HCT116 (cell line): Measurements from ENCODE around the gene GTPBP1. TPM values are rescaled to one million over a fixed set of nuclear protein-coding genes. Genes with fewer than 3 reads are reported as not detected.

ENCODE experiments used
- ATAC-seq: fragments of 200-7000 bp; cut with Tn5 transposase; 2 replicates; pipeline ENCODE4 v1.9.1; 2020; ENCODE audit warnings: mild to moderate bottlenecking, moderate library complexity
- BruUV-seq: library from RNA; stranded (reverse); fragments of 400-500 nt; replicated peaks from 2 replicates; lab custom pipeline; 2021; lab: Mats Ljungman, UMichigan
- CTCF ChIA-PET: fragments of 300-600 bp; sonication (Branson Sonifier 250); formaldehyde crosslinking; loops from one replicate; lab custom pipeline; 2021; ENCODE audit warnings: antibody characterized with exemption; lab: Charles Lee
- POLR2A ChIA-PET: fragments of 300-600, 350-600 bp; sonication (Branson Sonifier 250); formaldehyde crosslinking; loops from one replicate; lab custom pipeline; 2021; ENCODE audit warnings: antibody characterized with exemption; lab: Charles Lee
- RAD21 ChIA-PET, 2 experiments: fragments of 300-600 bp; sonication (Branson Sonifier 250); formaldehyde crosslinking; loops; one replicate each; lab custom pipeline; 2023; ENCODE audit warnings: low total read pairs in 2 of 2; ENCODE audit not compliant: uncharacterized antibody in 2 of 2, unreplicated experiment in 2 of 2, low non-redundant PET in 1 of 2; lab: Charles Lee
- DNase-seq: peaks from one replicate; pipeline ENCODE4 v3.0.0-alpha.2; 2010; ENCODE audit warnings: low read depth, low spot score
- H2AFZ ChIP-seq: fragments of 200-600 bp; shearing (Covaris generic), sonication (generic); 2 replicates; pipeline ENCODE4 v1.6.1; 2017; ENCODE audit warnings: low read depth, mixed run types, mixed read lengths, antibody characterized with exemption, low read length; ENCODE audit not compliant: poor library complexity, severe bottlenecking
- H3K27ac ChIP-seq: 2 replicates; pipeline ENCODE4 v1.5.1; 2012; ENCODE audit warnings: low read depth, low read length
- H3K27me3 ChIP-seq: fragments of 200-600 bp; sonication (generic); 2 replicates; pipeline ENCODE4 v1.6.1; 2016; ENCODE audit warnings: mixed run types, low read length, mixed read lengths; ENCODE audit not compliant: insufficient read depth
- H3K36me3 ChIP-seq, 2 experiments: fragments of 200-500 bp in 1 of 2; fragments of 200-600 bp in 1 of 2; sonication (Bioruptor generic) in 1 of 2; sonication (generic) in 1 of 2; 2 replicates each; pipeline versions ENCODE4 v1.5.1 to v1.6.1; 2014 to 2016; ENCODE audit warnings: low read length in 2 of 2, inconsistent platforms in 1 of 2, mixed read lengths in 1 of 2, mixed run types in 1 of 2; ENCODE audit not compliant: insufficient read depth in 2 of 2, control insufficient read depth in 1 of 2
- H3K4me1 ChIP-seq, 2 experiments: fragments of 200-600 bp in 1 of 2; sonication (generic) in 1 of 2; 2 replicates each; pipeline versions ENCODE4 v1.5.1 to v1.6.1; 2012 to 2017; ENCODE audit warnings: low read length in 2 of 2, inconsistent platforms in 1 of 2, mild to moderate bottlenecking in 1 of 2, mixed read lengths in 1 of 2, mixed run types in 1 of 2, moderate library complexity in 1 of 2; ENCODE audit not compliant: insufficient read depth in 2 of 2, control insufficient read depth in 1 of 2
- H3K4me2 ChIP-seq: fragments of 200-600 bp; sonication (generic); 2 replicates; pipeline ENCODE4 v1.6.1; 2017; ENCODE audit warnings: mixed run types, low read length, mixed read lengths
- H3K4me3 ChIP-seq, 2 experiments: fragments of 200-600 bp in 1 of 2; sonication (generic) in 1 of 2; replicated peaks in 1 of 2; 2 replicates each; pipeline ENCODE4 v1.5.1; 2011 to 2016; ENCODE audit warnings: low read length in 2 of 2, control low read depth in 1 of 2, low read depth in 1 of 2, mild to moderate bottlenecking in 1 of 2, mixed read lengths in 1 of 2, mixed run types in 1 of 2
- H3K79me2 ChIP-seq: fragments of 200-600 bp; sonication (generic); 2 replicates; pipeline ENCODE4 v1.6.1; 2017; ENCODE audit warnings: mild to moderate bottlenecking, mixed run types, low read length, moderate library complexity, mixed read lengths; ENCODE audit not compliant: insufficient read depth
- H3K9ac ChIP-seq: fragments of 200-600 bp; sonication (generic); 2 replicates; pipeline ENCODE4 v1.6.1; 2016; ENCODE audit warnings: low read length, mixed read lengths
- H3K9me2 ChIP-seq: fragments of 200-600 bp; sonication (generic), shearing (Covaris generic); 2 replicates; pipeline ENCODE4 v1.6.1; 2017; ENCODE audit warnings: mixed run types, mild to moderate bottlenecking, moderate library complexity; ENCODE audit not compliant: insufficient read depth
- H3K9me3 ChIP-seq, 2 experiments: fragments of 200-500 bp in 1 of 2; fragments of 200-600 bp in 1 of 2; sonication (Bioruptor generic) in 1 of 2; sonication (generic) in 1 of 2; 2 replicates each; pipeline ENCODE4 v1.6.1; 2014 to 2017; ENCODE audit warnings: low read length in 2 of 2, mixed read lengths in 2 of 2, inconsistent platforms in 1 of 2, low read depth in 1 of 2, mild to moderate bottlenecking in 1 of 2, mixed run types in 1 of 2, moderate library complexity in 1 of 2; ENCODE audit not compliant: control insufficient read depth in 1 of 2, insufficient read depth in 1 of 2
- H4K20me1 ChIP-seq: fragments of 200-600 bp; sonication (generic), shearing (Covaris generic); 2 replicates; pipeline ENCODE4 v1.6.1; 2017; ENCODE audit warnings: mixed run types, mild to moderate bottlenecking, moderate library complexity; ENCODE audit not compliant: insufficient read depth
- ATF3 ChIP-seq: IDR thresholded peaks from 2 replicates; pipeline ENCODE4 v1.6.1; 2012
- CBX3 ChIP-seq: IDR thresholded peaks from 2 replicates; pipeline ENCODE4 v1.6.1; 2012; ENCODE audit warnings: low read depth
- EGR1 ChIP-seq: IDR thresholded peaks from 2 replicates; pipeline ENCODE4 v1.6.1; 2012; ENCODE audit warnings: low read depth
- EZH2 ChIP-seq: fragments of 200-600 bp; sonication (generic); IDR thresholded peaks from 2 replicates; pipeline ENCODE4 v1.6.1; 2017; ENCODE audit warnings: antibody characterized with exemption, mixed run types
- EZH2phosphoT487 ChIP-seq: fragments of 200-600 bp; IDR thresholded peaks from 2 replicates; pipeline ENCODE4 v1.6.1; 2018; ENCODE audit warnings: antibody characterized with exemption, borderline replicate concordance
- JUND ChIP-seq: IDR thresholded peaks from 2 replicates; pipeline ENCODE4 v1.6.1; 2012
- MAX ChIP-seq: IDR thresholded peaks from 2 replicates; pipeline ENCODE4 v1.6.1; 2012
- POLR2A ChIP-seq: IDR thresholded peaks from 2 replicates; pipeline ENCODE4 v1.7.0; 2011; ENCODE audit warnings: borderline replicate concordance; ENCODE audit not compliant: insufficient read depth, insufficient read length; ENCODE audit errors: extremely low read depth
- POLR2AphosphoS5 ChIP-seq: IDR thresholded peaks from 2 replicates; pipeline ENCODE4 v1.6.1; 2011; ENCODE audit warnings: mild to moderate bottlenecking, low read depth, low read length, moderate library complexity
- SRF ChIP-seq: IDR thresholded peaks from 2 replicates; pipeline ENCODE4 v1.6.1; 2012; ENCODE audit warnings: low read depth
- TCF7L2 ChIP-seq: IDR thresholded peaks from 2 replicates; pipeline ENCODE4 v1.7.0; 2011; ENCODE audit warnings: borderline replicate concordance, inconsistent platforms; ENCODE audit not compliant: insufficient read depth, insufficient read length; ENCODE audit errors: extremely low read depth
- YY1 ChIP-seq: IDR thresholded peaks from 2 replicates; pipeline ENCODE4 v1.6.1; 2011; ENCODE audit warnings: low read length, low read depth, moderate library complexity, mild to moderate bottlenecking; ENCODE audit not compliant: insufficient replicate concordance; ENCODE audit errors: extremely low read depth
- ZBTB33 ChIP-seq: IDR thresholded peaks from 2 replicates; pipeline ENCODE4 v1.6.1; 2011; ENCODE audit warnings: mild to moderate bottlenecking, low read length, moderate library complexity; ENCODE audit not compliant: insufficient replicate concordance; ENCODE audit errors: extremely low read depth
- ZFX ChIP-seq: fragments of 450-650 bp; IDR thresholded peaks from 2 replicates; pipeline ENCODE4 v1.6.1; 2017
- intact Hi-C: fragments of 100-400 bp; cut with micrococcal nuclease; formaldehyde crosslinking; loops from 2 replicates; pipeline ENCODE4 v1.10.0; 2022
- total RNA-seq: library from RNA; stranded (reverse); gene quantifications from one replicate; pipeline ENCODE4 v1.2.1, GENCODE V29; 2021; ENCODE audit not compliant: unreplicated experiment

The GTPBP1 gene
- total RNA-seq, 1 experiment from 2014 or later = 48.2 TPM

GRCh38 chr22:38656256-38657044 lies 49.3 kb upstream of the GTPBP1 start, which contains the start of the genes CBY1 and FAM227A:
TSS of gene CBY1 (plus strand) at chr22:38656638. CDS start at chr22:38668055, 11,417 bp downstream.
TSS of gene FAM227A (minus strand) at chr22:38656392. CDS start at chr22:38650168, 6,224 bp downstream.
- H3K4me1 ChIP-seq = peaks cover 4 to 22% of the 10 kb centered on the region in 2 experiments; a peak in 3 of 4 replicates
- BruUV-seq = TSS peak; percentile 80

More at GRCh38 chr22:38656256-38657044, 49.3 kb upstream of the GTPBP1 start, which contains the start of the genes CBY1 and FAM227A:
- H3K79me2 ChIP-seq = peaks cover 12% of the 10 kb centered on the region
- peak within 1 kb of the TSS; percentile 82 to 84 for H3K4me3 ChIP-seq
- intact Hi-C loops = loop anchor here (2.0 kb wide), 1 partner anchor 24 kb away; the partner anchor contains the start of gene TOMM22
- peak; percentile 76 for DNase-seq
- peak within 1 kb of the TSS; percentile 84 for H3K27ac ChIP-seq
- no peak for TF ChIP-seq EZH2phosphoT487
- TF ChIP-seq MAX = no peak; the same call in 1 of the 2 replicates
- TF ChIP-seq ATF3 = no peak
- no peak for TF ChIP-seq CBX3
- TF ChIP-seq SRF = no peak
- peak; percentile 73 for TF ChIP-seq POLR2AphosphoS5
- TF ChIP-seq EZH2 = no peak
- TF ChIP-seq POLR2A = no peak
- TF ChIP-seq JUND = peak; percentile 48; the same call in 1 of the 2 replicates
- TF ChIP-seq ZBTB33 = peak; percentile 53
- peak; percentile 68 for TF ChIP-seq TCF7L2
- no peak for TF ChIP-seq EGR1
- peak; percentile 67 for TF ChIP-seq ZFX
- TF ChIP-seq YY1 = peak; percentile 28
- H3K9ac ChIP-seq = peak within 1 kb of the TSS; percentile 84
- no peaks in the 10 kb centered on the region for H4K20me1 ChIP-seq
- H3K27me3 ChIP-seq = no peaks in the 10 kb centered on the region
- peak within 1 kb of the TSS; percentile 96 for H3K4me2 ChIP-seq
- no peaks in the 10 kb centered on the region for H3K9me3 ChIP-seq
- ATAC-seq = peak; percentile 88
- RAD21 ChIA-PET = no interaction called here
- H2AFZ ChIP-seq = peak within 1 kb of the TSS; percentile 94
- H3K9me2 ChIP-seq = no peaks in the 10 kb centered on the region
- no peaks in the 10 kb centered on the region for H3K36me3 ChIP-seq
- POLR2A ChIA-PET = no interaction called here
- CTCF ChIA-PET = no interaction called here
